HepG2 (cell line): Measurements from ENCODE around the gene PROX2. TPM values are rescaled to one million over a fixed set of nuclear protein-coding genes. Genes with fewer than 3 reads are reported as not detected.

Source experiments
- ATAC-seq: fragments of 200-7000 bp; cut with Tn5 transposase; 3 replicates; pipeline ENCODE4 v1.9.1; 2020; ENCODE audit warnings: mild to moderate bottlenecking, moderate library complexity
- BruUV-seq: library from RNA; stranded (reverse); fragments of 400-500 nt; replicated peaks from 2 replicates; lab custom pipeline; 2021; lab: Mats Ljungman, UMichigan
- CTCF ChIA-PET: fragments of 300-600 bp; formaldehyde crosslinking; extraction: SDS; loops from one replicate; lab custom pipeline; 2021; ENCODE audit warnings: low total read pairs, inconsistent platforms, low intra/inter-chr PET ratio; lab: Yijun Ruan, JAX
- POLR2A ChIA-PET: fragments of 350-600 bp; sonication (Branson Sonifier 250); formaldehyde crosslinking; loops from one replicate; lab custom pipeline; 2020; ENCODE audit warnings: antibody characterized with exemption, inconsistent platforms; lab: Yijun Ruan, JAX
- DNase-seq: peaks from one replicate; pipeline ENCODE4 v3.0.0-alpha.2; 2015; ENCODE audit warnings: low spot score
- FAIRE-seq: peaks from 3 replicates; lab custom pipeline; 2011; peaks lifted over from hg19 to GRCh38; lab: Jason Lieb, UNC
- H2AFZ ChIP-seq: one replicate; pipeline ENCODE4 v1.6.1; 2011; ENCODE audit warnings: low read length, inconsistent platforms
- H3K27ac ChIP-seq: fragments of 300-600 bp; 3 replicates; pipeline ENCODE4 v1.8.0; 2011; ENCODE audit warnings: mixed run types, mild to moderate bottlenecking, mixed read lengths, low read length, inconsistent platforms; ENCODE audit not compliant: insufficient read depth; ENCODE audit errors: extremely low read length
- H3K27me3 ChIP-seq, 2 experiments: fragments of 200-600 bp in 1 of 2; 2 replicates in 1 of 2; 3 replicates in 1 of 2; pipeline versions ENCODE4 v1.6.0 to v1.8.0; 2011; ENCODE audit warnings: low read length in 2 of 2, mild to moderate bottlenecking in 2 of 2, moderate library complexity in 2 of 2, inconsistent platforms in 1 of 2; ENCODE audit not compliant: insufficient read depth in 2 of 2, control insufficient read depth in 1 of 2
- H3K36me3 ChIP-seq, 2 experiments: fragments of 200-600 bp in 1 of 2; replicated peaks in 1 of 2; 2 replicates in 1 of 2; 3 replicates in 1 of 2; pipeline versions ENCODE4 v1.5.1 to v1.8.0; 2011; ENCODE audit warnings: low read length in 2 of 2, inconsistent platforms in 1 of 2; ENCODE audit not compliant: insufficient read depth in 2 of 2, control insufficient read depth in 1 of 2
- H3K4me1 ChIP-seq: 2 replicates; pipeline ENCODE4 v1.5.1; 2012; ENCODE audit warnings: low read length, inconsistent platforms; ENCODE audit not compliant: insufficient read depth
- H3K4me2 ChIP-seq: 2 replicates; pipeline ENCODE4 v1.6.0; 2011; ENCODE audit warnings: low read depth, low read length, inconsistent platforms
- H3K4me3 ChIP-seq, 3 experiments: fragments of 200-600 bp in 1 of 3; sonication (generic), shearing (Covaris generic) in 1 of 3; replicated peaks in 1 of 3; 2 replicates each; pipeline ENCODE4 v1.5.1; 2011 to 2016; ENCODE audit warnings: low read length in 3 of 3, inconsistent platforms in 2 of 3, low read depth in 2 of 3, mild to moderate bottlenecking in 2 of 3, control low read depth in 1 of 3, mixed read lengths in 1 of 3; ENCODE audit not compliant: insufficient read depth in 1 of 3
- H3K79me2 ChIP-seq: one replicate; pipeline ENCODE4 v1.6.1; 2011; ENCODE audit warnings: low read length, inconsistent platforms; ENCODE audit not compliant: insufficient read depth
- H3K9ac ChIP-seq: 2 replicates; pipeline ENCODE4 v1.6.0; 2011; ENCODE audit warnings: mild to moderate bottlenecking, low read depth, low read length, inconsistent platforms; ENCODE audit not compliant: insufficient read depth
- H3K9me3 ChIP-seq: 2 replicates; pipeline ENCODE4 v1.5.1; 2012; ENCODE audit warnings: mild to moderate bottlenecking, low read length
- H4K20me1 ChIP-seq: 2 replicates; pipeline ENCODE4 v1.6.0; 2011; ENCODE audit warnings: inconsistent platforms, mild to moderate bottlenecking, low read length, moderate library complexity; ENCODE audit not compliant: insufficient read depth
- EP300 ChIP-seq, 3 experiments: sonication (generic) in 1 of 3; formaldehyde crosslinking in 1 of 3; IDR thresholded peaks; 2 replicates each; pipeline versions ENCODE4 v1.5.1 to v1.6.1; 2011 to 2020; ENCODE audit warnings: low read depth in 2 of 3, low read length in 2 of 3, borderline replicate concordance in 1 of 3, improper control_type of control experiment in 1 of 3, mild to moderate bottlenecking in 1 of 3, missing genetic modification reagents in 1 of 3, moderate library complexity in 1 of 3
- ONECUT2 ChIP-seq: sonication (generic); formaldehyde crosslinking; IDR thresholded peaks from 2 replicates; pipeline ENCODE4 v1.4.0; 2020; ENCODE audit warnings: missing genetic modification reagents
- POGZ ChIP-seq: sonication (generic); formaldehyde crosslinking; IDR thresholded peaks from 2 replicates; pipeline ENCODE4 v1.4.0; 2020; ENCODE audit warnings: mild to moderate bottlenecking, missing genetic modification reagents
- POLR2A ChIP-seq, 2 experiments: IDR thresholded peaks; 2 replicates each; pipeline ENCODE4 v1.6.1; 2011; ENCODE audit warnings: low read depth in 2 of 2, low read length in 2 of 2, mild to moderate bottlenecking in 1 of 2, moderate library complexity in 1 of 2; ENCODE audit not compliant: insufficient read depth in 1 of 2
- POLR2G ChIP-seq: fragments of 200-400 bp; formaldehyde crosslinking; IDR thresholded peaks from 2 replicates; pipeline ENCODE4 v1.6.1; 2018; ENCODE audit warnings: mild to moderate bottlenecking, low read depth, low read length, moderate library complexity
- RBM22 ChIP-seq: fragments of 200-400 bp; formaldehyde crosslinking; optimal IDR thresholded peaks from 2 replicates; pipeline ENCODE3; 2017; ENCODE audit warnings: mild to moderate bottlenecking, low read length, moderate library complexity
- ZNF160 ChIP-seq: sonication (generic); formaldehyde crosslinking; IDR thresholded peaks from 2 replicates; pipeline ENCODE4 v1.8.0; 2022; ENCODE audit warnings: mild to moderate bottlenecking, inconsistent platforms, missing genetic modification reagents
- WGBS: methylation state at CpG from one replicate; pipeline ENCODE4 v1.1.6; 2017; ENCODE audit warnings: low lambda C conversion rate; 5-methylcytosine and 5-hydroxymethylcytosine counted together
- in situ Hi-C: cut with HindIII; loops from 2 replicates; pipeline ENCODE4 v1.10.0; 2017; ENCODE audit warnings: low pct_unique_long_range_greater_than_20kb; ENCODE audit not compliant: extremely low pct_ligation_motif_present
- intact Hi-C: fragments of 100-400 bp; cut with micrococcal nuclease; formaldehyde crosslinking; loops from one replicate; pipeline ENCODE4 v1.10.0; 2022; ENCODE audit not compliant: unreplicated experiment
- polyA plus RNA-seq, 8 experiments: library from polyadenylated mRNA; depleted of rRNA in 3 of 8; stranded (reverse) in 7 of 8; unstranded in 1 of 8; fragments of >200 nt; fragmentation: Illumina TruSeq in 4 of 8; extraction: Trizol in 4 of 8; gene quantifications; 2 replicates each; pipeline versions ENCODE4 v1.2.1 to v1.2.3, GENCODE V29; 2011 to 2016; ENCODE audit warnings: low read depth in 4 of 8, missing spikeins in 1 of 8, mixed read lengths in 1 of 8; ENCODE audit not compliant: insufficient read depth in 1 of 8
- total RNA-seq, 5 experiments: library from RNA; depleted of rRNA; stranded (reverse); fragments of >200 nt; fragmentation: Illumina TruSeq; extraction: Trizol; gene quantifications; 2 replicates each; pipeline ENCODE4 v1.2.3, GENCODE V29; 2016; ENCODE audit warnings: low read depth in 1 of 5
- TF ChIP-seq, protein P1 (sequence below): sonication (generic); formaldehyde crosslinking; IDR thresholded peaks from 2 replicates; pipeline ENCODE4 v1.4.0; 2020; ENCODE audit warnings: missing genetic modification reagents
- TF ChIP-seq, protein P2 (sequence below): sonication (generic); formaldehyde crosslinking; IDR thresholded peaks from 2 replicates; pipeline ENCODE4 v1.5.0; 2020; ENCODE audit warnings: mild to moderate bottlenecking, missing genetic modification reagents, borderline replicate concordance

The PROX2 gene
- total and polyA plus RNA-seq, 2 of the 13 experiments (the other 11 are each of a cell fraction or from before 2014, with no cell fraction given) = not detected

DNA sequence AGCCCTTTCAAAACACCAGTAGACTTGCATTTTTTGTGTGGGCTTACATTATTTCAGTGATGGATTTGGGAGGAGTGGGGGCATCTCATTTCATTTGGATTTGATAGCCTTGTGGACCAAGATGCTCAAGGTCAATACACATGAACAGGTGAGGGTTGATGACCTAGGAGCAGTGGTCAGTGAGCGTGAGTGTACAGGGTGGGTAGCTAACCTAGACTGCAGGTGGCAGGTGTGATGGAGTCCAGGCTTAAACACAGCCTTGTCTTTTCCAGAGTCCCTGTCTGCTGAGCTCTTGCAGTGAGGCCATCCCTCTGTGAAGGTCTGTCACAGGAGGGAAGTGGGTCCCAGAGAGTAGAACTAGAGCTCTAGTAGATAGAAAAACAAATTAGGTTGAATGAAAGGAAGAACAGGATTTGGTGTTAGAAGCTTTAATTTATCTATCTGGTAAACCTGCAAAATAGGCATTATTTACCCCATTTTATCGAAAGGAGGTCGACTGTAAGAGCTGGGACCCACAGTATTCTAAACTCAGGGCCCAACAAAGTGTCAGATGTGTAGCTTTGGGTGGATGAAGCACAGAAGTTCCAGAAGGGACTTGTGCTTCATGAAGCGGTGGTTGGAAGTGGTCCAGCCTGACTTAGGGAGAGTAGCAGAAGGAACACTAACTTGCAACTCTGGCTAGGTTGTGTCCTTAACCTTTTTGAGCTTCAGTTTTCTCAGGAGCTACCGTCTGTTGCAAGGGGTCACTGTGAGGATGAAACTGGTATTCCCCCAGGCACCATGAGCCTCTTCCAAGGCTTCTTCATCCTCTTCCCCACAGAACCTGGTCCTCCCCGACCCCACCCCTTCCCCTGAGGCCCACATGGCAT is 28.9 kb upstream of the PROX2 start:
- no peaks in the 10 kb centered on the region for H3K9me3 ChIP-seq
- H3K4me2 ChIP-seq = no peak overlapping the region
- ATAC-seq = no peak
- H3K27me3 ChIP-seq = no peaks in the 10 kb centered on the region
- H3K36me3 ChIP-seq = peaks cover 22 to 37% of the 10 kb centered on the region in 2 experiments
- H3K4me1 ChIP-seq = peaks cover 5% of the 10 kb centered on the region; the same call in 1 of the 2 replicates
- in situ Hi-C loops = loop anchor here (5.0 kb wide), 1 partner anchor 43 kb away; no protein-coding TSS in a partner anchor
- H3K27ac ChIP-seq = no peak overlapping the region
- POLR2A ChIA-PET = interaction anchor here (0.8 to 2.8 kb wide), 6 partner anchors 11 to 66 kb away, joined by 3 to 24 read pairs (median 4); partner anchors contain the start of genes DLST and RPS6KL1
- no peaks in the 10 kb centered on the region for H4K20me1 ChIP-seq
- no peak for TF ChIP-seq ONECUT2 (CRISPR knock-in tag)
- 0 out of 2 replicates have a peak, but pooled peaks have one; percentile 19 for TF ChIP-seq POLR2G
- TF ChIP-seq, protein P1, sequence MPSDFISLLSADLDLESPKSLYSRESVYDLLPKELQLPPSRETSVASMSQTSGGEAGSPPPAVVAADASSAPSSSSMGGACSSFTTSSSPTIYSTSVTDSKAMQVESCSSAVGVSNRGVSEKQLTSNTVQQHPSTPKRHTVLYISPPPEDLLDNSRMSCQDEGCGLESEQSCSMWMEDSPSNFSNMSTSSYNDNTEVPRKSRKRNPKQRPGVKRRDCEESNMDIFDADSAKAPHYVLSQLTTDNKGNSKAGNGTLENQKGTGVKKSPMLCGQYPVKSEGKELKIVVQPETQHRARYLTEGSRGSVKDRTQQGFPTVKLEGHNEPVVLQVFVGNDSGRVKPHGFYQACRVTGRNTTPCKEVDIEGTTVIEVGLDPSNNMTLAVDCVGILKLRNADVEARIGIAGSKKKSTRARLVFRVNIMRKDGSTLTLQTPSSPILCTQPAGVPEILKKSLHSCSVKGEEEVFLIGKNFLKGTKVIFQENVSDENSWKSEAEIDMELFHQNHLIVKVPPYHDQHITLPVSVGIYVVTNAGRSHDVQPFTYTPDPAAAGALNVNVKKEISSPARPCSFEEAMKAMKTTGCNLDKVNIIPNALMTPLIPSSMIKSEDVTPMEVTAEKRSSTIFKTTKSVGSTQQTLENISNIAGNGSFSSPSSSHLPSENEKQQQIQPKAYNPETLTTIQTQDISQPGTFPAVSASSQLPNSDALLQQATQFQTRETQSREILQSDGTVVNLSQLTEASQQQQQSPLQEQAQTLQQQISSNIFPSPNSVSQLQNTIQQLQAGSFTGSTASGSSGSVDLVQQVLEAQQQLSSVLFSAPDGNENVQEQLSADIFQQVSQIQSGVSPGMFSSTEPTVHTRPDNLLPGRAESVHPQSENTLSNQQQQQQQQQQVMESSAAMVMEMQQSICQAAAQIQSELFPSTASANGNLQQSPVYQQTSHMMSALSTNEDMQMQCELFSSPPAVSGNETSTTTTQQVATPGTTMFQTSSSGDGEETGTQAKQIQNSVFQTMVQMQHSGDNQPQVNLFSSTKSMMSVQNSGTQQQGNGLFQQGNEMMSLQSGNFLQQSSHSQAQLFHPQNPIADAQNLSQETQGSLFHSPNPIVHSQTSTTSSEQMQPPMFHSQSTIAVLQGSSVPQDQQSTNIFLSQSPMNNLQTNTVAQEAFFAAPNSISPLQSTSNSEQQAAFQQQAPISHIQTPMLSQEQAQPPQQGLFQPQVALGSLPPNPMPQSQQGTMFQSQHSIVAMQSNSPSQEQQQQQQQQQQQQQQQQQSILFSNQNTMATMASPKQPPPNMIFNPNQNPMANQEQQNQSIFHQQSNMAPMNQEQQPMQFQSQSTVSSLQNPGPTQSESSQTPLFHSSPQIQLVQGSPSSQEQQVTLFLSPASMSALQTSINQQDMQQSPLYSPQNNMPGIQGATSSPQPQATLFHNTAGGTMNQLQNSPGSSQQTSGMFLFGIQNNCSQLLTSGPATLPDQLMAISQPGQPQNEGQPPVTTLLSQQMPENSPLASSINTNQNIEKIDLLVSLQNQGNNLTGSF = no peak
- TF ChIP-seq POGZ (CRISPR knock-in tag) = no peak
- peak; percentile 92 for TF ChIP-seq RBM22
- TF ChIP-seq ZNF160 (CRISPR knock-in tag) = 0 out of 2 replicates have a peak, but pooled peaks have one; percentile 10
- TF ChIP-seq EP300 (IDR thresholded peaks at IDR 0.05; ENCODE audit: low read depth in 2 of 2, low read length in 2 of 2) = no peak
- no peak for TF ChIP-seq EP300 (CRISPR knock-in tag; IDR thresholded peaks at IDR 0.05; ENCODE audit: borderline replicate concordance)
- 0 out of 4 replicates have a peak, but pooled peaks of 1 of the 2 experiments have one; percentile 9 for TF ChIP-seq POLR2A (IDR thresholded peaks at IDR 0.05; ENCODE audit: insufficient read depth in 1 of 2, low read depth in 2 of 2, low read length in 2 of 2)
- TF ChIP-seq, protein P2, sequence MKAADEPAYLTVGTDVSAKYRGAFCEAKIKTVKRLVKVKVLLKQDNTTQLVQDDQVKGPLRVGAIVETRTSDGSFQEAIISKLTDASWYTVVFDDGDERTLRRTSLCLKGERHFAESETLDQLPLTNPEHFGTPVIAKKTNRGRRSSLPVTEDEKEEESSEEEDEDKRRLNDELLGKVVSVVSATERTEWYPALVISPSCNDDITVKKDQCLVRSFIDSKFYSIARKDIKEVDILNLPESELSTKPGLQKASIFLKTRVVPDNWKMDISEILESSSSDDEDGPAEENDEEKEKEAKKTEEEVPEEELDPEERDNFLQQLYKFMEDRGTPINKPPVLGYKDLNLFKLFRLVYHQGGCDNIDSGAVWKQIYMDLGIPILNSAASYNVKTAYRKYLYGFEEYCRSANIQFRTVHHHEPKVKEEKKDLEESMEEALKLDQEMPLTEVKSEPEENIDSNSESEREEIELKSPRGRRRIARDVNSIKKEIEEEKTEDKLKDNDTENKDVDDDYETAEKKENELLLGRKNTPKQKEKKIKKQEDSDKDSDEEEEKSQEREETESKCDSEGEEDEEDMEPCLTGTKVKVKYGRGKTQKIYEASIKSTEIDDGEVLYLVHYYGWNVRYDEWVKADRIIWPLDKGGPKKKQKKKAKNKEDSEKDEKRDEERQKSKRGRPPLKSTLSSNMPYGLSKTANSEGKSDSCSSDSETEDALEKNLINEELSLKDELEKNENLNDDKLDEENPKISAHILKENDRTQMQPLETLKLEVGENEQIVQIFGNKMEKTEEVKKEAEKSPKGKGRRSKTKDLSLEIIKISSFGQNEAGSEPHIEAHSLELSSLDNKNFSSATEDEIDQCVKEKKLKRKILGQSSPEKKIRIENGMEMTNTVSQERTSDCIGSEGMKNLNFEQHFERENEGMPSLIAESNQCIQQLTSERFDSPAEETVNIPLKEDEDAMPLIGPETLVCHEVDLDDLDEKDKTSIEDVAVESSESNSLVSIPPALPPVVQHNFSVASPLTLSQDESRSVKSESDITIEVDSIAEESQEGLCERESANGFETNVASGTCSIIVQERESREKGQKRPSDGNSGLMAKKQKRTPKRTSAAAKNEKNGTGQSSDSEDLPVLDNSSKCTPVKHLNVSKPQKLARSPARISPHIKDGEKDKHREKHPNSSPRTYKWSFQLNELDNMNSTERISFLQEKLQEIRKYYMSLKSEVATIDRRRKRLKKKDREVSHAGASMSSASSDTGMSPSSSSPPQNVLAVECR (CRISPR knock-in tag) = 0 out of 2 replicates have a peak, but pooled peaks have one; percentile 5
- TF ChIP-seq, all 625 proteins: peak for 5
- Histone ChIP-seq H3K4me3 (no peak overlapping the region), H2AFZ (no peak overlapping the region), H3K79me2 (no peaks in the 10 kb centered on the region), H3K9ac (no peak overlapping the region)
- DNase-seq = no peak
- WGBS = 98% methylated on average over 6 of the region's 6 CpGs
- intact Hi-C loops = loop anchor here (1.0 to 2.0 kb wide), 2 partner anchors 26 to 44 kb away; no protein-coding TSS in a partner anchor
- no TSS peak for BruUV-seq
- CTCF ChIA-PET = interaction anchor here (1.6 to 3.9 kb wide), 3 partner anchors 27 to 44 kb away, joined by 3 to 47 read pairs (median 20); no protein-coding TSS in a partner anchor
- no peak for FAIRE-seq
